NAMALWA (cell line): Measurements from ENCODE around the gene CMTR1.

Source experiments
- DNase-seq: peaks from one replicate; pipeline ENCODE4 v3.0.0-alpha.2; 2015; ENCODE audit warnings: low spot score

CMTR1 gene

DNA sequence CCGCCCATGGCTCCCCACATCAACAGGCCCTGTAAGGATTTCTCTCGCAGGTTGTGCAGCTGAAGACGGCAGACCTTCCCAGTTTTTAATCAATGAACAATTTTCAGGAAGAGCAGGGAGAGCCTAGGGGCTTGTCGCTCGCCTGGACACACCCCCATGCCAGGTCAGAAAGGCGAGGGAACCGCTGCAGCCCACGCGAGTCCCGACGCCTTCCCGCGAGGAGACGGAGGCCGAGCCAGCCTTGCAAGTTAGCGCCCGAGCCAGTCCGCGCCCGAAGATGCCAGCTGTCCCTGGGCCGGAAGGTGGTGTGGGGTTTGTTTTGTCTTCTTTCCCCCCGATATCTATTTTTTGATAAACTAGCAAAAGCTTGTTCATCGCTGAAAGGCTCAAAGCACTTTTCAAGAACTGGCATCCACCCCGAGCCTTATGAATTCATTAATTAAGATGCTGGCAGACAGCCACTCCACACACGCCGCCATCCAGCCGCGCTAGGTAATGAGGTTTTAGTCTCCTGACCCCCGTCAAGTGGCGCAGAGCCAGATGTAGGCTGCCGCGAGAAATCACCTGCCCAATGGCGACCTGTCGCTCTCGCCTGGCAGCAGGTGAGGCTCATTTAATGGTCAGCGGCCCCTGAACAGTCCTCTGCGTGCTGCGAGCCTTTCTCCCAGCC, 60.1 kb downstream of the CMTR1 start:
- DNase-seq = no peak

DNA sequence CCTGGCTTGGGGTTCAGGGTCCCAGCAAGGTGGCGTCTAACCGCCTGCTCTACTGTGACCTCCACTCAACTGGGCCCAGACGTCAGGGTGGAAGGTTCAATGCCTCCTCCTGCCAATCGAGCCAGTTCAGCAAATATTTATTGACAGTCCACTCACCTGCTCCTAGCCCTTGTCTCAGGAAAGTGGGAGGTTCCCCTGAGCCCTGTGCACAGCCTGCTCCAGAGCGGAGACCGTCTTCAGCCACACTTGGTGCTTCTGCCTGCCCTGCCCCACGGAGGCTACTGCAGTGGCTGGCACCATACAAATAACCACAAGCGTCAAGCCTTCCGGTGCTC, 60.6 kb downstream of the CMTR1 start:
- no peak for DNase-seq

DNA sequence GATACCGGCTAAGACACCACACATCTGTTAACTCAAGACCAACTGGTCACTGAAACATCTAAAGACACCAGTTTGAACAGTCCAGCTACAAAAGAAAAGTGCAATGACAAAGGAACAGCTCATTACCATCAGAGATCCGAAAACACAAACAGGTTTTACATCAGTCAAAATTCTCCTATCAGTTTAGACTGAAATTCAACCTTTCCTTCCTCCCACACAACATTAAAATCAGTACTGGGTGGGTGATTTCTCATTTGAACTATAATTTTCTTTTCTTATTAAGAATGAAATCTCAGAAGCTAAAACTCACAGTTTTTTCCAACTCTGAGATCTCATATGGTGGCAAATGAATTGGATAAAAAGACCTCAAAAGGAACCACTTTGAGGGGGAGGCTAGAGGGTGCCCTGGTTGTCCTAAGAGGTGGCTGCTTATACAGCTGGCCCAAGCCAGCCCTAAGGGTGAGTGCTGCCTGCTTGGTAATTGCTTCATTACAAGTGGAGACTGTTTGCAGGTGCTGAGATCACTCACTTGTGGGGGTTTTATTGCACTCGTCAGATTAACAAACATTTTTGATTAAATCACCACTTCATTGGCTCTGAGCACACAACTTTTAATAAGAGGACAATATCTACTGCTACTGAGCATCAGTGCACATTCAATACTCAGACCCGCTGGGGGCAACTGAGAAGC, 62.4 kb downstream of the CMTR1 start:
- DNase-seq = no peak

DNA sequence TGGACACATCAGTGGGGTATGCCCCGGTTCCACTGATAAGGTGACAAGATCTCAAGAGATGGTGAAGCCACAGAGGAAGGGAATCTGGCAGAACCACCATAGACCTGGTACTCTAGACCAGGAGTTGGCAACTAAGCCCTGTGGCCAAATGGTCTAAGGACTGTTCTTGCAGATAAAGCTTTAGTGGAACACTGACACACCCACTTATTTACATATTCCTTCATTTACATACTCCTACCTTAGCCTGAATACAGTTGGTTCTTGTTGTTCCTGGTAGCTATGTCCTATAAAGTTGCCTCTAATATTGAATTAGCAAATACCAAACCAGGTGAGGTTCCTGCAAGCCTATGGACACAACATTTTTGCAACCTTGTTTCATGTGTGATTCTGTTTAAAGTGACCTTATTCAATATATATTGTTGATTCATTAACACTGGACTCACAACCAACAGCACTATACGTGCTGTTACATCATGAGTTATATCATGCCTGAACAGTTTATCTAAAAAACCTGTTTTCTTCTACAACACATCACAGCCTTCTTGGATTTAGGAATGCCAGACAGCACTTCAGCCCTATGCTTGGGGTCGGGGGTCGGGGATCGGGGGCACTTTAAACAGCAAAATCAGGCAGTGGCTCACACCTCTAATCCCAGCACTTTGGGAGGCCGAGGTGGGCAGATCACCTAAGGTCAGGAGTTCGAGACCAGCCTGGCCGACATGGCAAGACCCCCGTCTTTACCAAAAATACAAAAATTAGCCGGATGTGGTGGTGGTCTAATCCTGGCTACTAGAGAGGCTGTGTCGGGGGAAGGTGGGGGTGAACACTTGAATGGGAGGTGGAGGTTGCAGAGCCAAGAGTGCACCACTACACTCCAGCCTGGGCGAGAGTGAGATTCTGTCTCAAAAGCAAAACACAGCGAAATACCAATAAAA, 64.2 kb downstream of the CMTR1 start:
- peak; percentile 29 for DNase-seq

DNA sequence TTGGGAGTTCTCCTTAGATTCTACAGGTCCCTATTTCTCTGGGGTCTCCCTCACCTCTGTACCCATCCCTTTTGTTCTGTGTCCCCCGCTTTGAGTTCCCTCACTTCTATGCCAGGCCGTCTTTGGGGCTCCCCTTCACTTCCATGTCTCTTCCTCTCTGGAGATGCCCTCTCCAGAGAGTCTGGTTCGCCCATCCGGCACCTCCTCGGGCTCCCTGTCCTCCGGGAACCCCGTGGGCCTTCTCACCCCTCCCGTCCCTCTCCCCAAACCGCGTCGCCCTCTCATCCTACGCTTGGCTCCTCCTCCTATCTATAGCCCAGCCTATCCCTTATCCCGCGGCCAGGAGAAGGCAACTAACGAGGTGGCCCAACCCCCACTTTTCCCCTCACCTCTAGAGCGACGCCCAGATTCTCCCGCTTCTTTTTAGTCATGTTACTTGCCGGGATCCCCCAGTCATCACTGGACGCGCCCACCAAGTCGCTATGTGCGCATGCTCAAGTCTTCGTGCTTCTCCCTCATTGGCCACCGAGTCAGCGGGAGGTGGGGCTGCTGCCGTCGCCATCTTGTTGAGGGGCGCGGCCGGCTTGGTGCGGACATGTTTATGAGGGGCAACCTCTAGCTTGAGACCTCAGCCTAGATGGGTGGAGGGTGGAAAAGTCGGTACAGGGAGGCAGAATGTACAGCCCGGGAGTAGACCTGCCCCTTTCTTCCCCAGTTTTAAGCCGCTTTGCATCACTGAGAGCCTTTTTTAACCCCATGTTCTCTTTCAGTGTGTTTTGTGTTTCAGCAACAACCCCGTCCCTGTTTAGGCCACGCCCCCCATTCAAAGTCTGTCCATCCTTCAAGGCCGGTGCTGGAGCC, 66.6 kb downstream of the CMTR1 start, which contains the start of gene CCDC167:
Gene CCDC167 (minus strand): TSS at position 461 of the 861 bp plus-strand sequence. CDS start 30 bp downstream, at position 431.
- DNase-seq = peak; percentile 98

DNA sequence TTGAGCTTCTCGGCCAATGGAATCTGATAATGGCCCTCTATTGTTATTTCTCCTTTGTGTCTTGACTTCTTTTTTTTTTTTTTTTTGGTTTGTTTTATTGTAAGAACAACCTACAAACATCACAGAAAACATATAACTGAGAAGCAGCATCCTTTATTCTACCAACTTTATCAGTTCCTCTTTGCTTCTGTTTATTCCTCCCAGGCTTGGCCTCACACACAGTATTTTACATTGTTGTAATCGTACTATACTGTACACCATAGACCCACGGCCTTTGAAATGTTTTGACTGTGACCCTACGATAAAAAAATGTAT, 67.2 kb downstream of the CMTR1 start:
- no peak for DNase-seq

- DNase-seq = peak; percentile 30
These were observed 67.9 kb downstream of the CMTR1 start for GRCh38 chr6:37500904-37501303.

GRCh38 chr6:37501632-37502491, 68.8 kb downstream of the CMTR1 start:
- DNase-seq = no peak

GRCh38 chr6:37502703-37503291, 69.8 kb downstream of the CMTR1 start:
- peak; percentile 37 for DNase-seq

DNA sequence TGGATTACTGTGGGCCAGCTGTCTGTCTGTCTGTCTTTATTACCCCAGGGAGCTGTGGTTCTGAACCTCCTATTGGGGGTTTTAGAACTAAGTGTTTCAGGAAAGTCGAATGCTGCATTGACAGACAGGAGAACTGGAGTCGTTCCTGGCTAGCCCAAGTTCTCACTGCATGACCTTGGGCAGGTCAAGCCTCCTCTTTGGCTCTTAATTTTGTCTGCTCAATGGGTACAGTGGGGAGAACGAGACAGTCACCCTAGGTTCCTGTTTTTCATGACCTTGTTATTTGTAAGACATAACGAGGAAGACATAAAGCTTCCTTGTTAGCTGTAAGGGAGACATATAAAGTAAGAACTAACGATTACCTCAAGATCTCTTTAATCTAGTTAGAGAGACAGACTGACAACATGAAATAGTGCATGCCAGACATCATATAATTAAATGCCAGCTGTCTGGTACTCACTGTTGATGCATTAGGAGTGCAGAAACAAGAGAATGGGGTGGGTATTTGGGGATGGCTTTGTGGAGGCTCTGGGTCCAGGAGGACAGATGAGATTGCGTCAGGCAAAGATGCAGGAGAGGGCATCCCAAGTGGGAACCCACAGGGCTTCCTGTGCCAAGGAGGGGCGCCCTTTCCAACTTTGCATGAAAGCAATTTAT, 70.4 kb downstream of the CMTR1 start:
- no peak for DNase-seq

GRCh38 chr6:37504024-37504423, 71.0 kb downstream of the CMTR1 start:
- no peak for DNase-seq

- DNase-seq = no peak
These were observed 73.5 kb downstream of the CMTR1 start for GRCh38 chr6:37506479-37506878.

GRCh38 chr6:37507077-37507476, 74.1 kb downstream of the CMTR1 start:
- DNase-seq = no peak

- DNase-seq = no peak
These were observed 74.8 kb downstream of the CMTR1 start for GRCh38 chr6:37507690-37508421.

- no peak for DNase-seq
These were observed 78.2 kb downstream of the CMTR1 start for GRCh38 chr6:37511201-37511600.

GRCh38 chr6:37511910-37512399, 78.9 kb downstream of the CMTR1 start:
- DNase-seq = no peak

DNA sequence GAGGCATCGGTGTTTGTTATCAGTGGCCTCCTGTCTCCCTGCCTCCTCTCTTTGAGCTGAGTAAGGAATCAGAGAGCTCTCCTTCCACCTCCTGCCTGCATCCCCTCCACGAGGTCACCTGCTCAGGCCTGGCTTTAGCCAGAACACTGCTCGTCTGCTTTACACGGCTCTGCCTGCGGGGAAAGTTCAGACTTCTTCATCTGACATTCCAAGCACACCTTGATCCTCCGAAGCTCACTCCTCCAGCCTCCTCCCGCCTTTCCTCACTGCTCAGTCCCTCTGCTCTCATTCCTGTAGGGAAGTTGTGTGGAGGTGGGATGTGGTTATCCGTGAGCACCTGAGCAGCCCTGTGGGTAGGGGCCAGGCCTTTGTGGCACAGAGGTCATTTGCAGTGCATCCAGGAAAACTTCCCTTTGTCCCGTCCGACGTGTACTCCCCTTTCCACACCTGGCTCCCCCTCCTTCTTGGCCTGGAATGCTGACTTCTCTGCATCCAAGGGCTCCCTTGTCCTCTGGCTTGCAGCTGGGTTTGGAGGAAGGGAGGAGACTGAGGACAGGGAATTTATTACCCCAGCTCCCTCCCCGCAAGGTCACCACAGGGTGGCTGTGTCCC, 79.5 kb downstream of the CMTR1 start:
- DNase-seq = no peak

DNA sequence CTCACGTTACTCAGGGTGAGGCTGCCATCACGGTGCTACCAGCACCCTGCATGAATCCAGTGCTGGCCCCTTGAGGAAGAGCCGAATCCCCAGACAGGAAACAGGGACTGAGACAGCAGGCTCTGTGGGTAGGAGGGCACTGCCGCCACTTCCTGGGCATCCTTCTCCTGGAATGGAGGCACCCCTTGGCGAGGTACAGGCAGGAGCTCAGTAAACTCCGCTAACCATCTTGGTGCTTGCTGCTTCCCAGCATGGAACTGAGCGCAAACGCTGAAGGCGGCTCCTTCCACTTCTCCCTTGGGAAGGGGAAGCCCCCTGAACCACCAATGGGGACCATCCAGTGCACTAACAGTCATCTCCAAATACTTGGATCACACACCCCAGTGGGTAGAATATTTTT, 80.1 kb downstream of the CMTR1 start:
- no peak for DNase-seq

- DNase-seq = no peak
These were observed 80.6 kb downstream of the CMTR1 start for GRCh38 chr6:37513576-37513975.
